Stimulated activated naive CD8-positive, alpha-beta T cell treated with anti-CD3 and anti-CD28 coated beads, Interleukin-15, Interleukin-2, amounts not matched to agents 100 U/mL and 50 U/mL, for 24 hours (primary cell): ENCODE results near the gene CABYR.
"Not testable (repeated sequence)": the region's sequence is repeated elsewhere in the genome, so short reads cannot be mapped to it uniquely, and the experiment has no call there.

Source experiments
- ATAC-seq: fragments of 150-1000 bp; cut with Tn5 transposase; one replicate; pipeline ENCODE4 v1.10.0; 2021
- DNase-seq: peaks from one replicate; pipeline ENCODE4 v3.0.0; 2021

Gene CABYR

DNA sequence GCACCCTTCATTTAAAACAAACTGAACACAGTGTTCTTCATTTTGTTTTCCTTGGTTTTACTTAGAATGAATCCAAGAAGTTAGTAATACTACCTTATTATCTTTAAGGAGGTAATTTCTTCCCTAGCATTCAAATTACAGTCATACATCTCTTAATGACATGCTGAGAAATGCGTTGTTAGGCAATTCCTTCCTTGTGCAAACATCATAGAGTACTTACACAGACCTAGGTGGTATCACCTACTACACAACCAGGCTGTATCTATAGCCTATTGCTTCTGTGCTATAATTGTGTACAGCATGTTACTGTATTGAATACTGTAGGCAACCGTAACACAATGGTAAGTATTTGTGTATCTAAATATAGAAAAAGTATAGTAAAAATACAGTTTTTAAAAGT, 8.4 kb upstream of the CABYR start:
- no peak for DNase-seq
- ATAC-seq: no peak

DNA sequence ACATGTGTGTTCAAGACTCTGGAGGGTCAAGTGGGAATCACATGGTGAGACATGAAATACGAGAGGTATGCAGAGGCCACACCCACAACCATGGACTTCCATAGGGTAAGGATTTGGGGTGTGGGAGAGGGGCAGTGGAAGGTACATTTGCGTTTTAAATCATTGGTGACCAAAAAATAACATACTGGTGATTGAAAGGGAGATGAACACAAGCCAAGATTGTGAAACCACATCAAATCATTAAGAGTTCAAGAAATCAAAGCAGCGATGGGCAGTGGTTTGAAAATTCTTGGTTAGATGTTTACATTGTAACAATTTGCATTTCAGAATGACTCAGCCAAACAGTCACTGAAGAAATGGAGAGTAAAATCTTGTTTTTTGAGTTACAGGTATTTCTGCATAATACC, 1.9 kb upstream of the CABYR start:
- no peak for ATAC-seq
- no peak for DNase-seq

DNA sequence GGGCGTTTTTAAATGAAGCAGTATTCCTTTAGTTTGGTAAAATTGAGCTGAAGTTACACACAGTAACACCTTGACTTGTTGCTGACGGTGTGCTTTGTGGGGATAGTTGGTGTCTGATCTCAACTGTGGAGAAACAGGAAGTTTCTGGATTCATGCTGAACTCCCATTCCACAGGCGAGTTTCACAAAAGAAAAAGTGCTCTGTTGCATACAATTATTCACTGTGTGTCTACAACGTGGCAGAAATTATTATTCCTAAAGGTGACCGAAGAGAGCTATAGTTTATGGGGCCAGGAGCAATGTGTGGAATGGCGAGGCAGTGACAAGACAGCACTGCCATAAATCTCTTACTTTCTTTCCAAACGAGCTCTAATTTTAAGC, 463 bp upstream of the CABYR start:
- DNase-seq (no peak), ATAC-seq (no peak)

DNA sequence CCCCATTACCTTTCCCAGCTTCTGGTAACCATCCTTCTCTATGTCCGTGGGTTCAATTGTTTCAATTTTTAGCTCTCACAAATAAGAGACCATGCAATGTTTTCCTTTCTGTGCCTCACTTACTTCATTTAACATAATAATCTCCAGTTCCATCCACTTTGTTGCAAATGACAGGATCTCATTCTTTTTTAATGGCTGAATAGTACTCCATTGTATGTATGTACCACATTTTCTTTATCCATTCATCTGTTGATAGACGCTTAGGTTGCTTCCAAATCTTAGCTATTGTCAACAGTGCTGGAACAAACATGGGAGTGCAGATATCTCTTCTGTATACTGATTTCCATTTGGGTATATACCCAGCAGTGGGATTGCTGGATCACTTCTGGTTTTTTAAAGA, 1.8 kb downstream of the CABYR start:
- ATAC-seq (no peak), DNase-seq (no peak)

DNA sequence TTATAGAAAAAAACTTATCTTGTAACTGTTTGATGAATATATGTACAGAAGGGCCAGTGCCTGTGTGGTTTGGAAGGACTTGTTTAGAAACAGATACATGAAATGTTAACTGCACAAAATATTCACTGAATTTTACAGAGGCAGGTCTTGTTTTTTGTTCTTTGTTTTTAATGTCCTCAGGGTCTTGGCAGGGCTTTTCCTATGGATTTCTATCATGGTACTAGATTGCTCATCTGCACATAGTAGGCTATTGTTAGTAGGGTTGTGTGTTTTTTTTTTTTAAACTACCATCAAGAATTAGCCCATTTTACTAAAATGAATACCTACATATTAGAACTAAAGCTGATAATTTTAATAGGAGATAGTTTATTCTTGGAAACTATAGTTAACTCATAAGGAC, 3.5 kb downstream of the CABYR start:
- ATAC-seq (no peak), DNase-seq (no peak)

DNA sequence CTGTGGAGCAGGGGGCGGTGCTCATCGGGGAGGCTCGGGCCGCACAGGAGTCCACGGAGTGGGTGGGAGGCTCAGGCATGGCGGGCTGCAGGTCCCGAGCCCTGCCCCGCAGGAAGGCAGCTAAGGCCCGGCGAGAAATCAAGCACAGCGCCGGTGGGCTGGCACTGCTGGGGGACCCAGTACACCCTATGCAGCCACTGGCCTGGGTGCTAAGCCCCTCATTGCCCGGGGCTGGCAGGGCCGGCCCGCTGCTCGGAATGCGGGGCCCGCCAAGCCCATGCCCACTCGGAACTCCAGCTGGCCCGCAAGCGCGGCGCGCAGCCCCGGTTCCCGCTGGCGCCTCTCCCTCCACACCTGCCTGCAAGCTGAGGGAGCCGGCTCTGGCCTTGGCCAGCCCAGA, 10.7 kb downstream of the CABYR start:
- DNase-seq, ATAC-seq: not testable (repeated sequence)

DNA sequence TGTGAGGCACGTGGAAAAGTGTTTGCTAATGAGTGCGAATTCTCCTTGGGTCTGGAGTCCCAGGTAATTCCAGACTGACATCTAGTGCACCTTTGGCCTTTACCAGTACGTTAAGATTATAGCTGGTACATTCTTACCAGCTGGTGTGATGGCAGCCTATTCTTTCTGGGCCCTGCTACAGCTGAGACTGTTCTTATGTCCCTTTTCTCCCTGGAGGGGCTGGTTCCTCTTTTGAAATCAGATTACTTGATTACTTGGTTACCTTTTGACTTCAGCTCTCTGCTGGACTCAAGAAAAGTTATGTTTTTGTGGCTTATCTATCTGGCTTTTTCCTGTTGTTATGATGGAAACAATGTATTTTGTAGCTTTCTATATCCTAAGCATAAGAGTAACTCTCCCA, 14.5 kb downstream of the CABYR start:
- no peak for DNase-seq
- ATAC-seq: no peak

DNA sequence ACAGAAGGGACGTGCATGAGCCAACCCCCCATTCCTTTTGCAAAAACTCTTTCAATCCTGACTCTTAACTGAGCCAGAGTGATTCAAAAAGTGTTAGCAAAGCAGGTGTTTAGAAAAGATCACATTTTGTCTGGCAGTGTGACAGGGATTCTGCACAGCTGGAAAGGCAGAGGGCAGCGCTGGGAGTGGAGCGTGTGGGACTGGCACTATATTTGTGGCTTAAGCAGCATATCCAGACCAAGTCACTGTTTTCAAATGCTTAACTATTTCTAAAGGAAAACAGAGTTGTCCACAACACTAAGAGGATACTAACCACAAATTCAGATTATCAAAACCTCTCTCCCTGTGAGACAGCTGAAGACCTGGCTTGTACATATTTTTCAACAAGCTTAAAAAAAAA, 19.0 kb downstream of the CABYR start:
- DNase-seq (no peak), ATAC-seq (no peak)

DNA sequence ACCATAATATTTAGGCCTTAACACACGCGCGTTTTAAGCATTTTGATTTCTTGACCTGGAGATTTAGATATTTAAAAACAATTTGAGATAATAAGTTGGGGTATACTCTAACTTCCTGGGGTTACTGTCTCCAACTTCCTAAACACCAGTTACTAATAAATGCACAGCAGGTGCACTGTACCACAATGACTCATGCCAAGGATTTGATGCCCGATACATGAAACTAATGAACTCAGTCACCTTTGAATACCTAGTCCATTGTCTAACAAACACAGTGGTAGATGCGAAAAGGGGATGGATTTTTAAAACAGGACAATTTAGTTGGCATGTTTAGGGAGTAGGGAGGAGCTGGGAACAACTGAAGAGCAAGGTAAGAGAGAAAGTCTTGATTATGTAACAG, 21.2 kb downstream of the CABYR start:
- ATAC-seq (no peak), DNase-seq (no peak)

DNA sequence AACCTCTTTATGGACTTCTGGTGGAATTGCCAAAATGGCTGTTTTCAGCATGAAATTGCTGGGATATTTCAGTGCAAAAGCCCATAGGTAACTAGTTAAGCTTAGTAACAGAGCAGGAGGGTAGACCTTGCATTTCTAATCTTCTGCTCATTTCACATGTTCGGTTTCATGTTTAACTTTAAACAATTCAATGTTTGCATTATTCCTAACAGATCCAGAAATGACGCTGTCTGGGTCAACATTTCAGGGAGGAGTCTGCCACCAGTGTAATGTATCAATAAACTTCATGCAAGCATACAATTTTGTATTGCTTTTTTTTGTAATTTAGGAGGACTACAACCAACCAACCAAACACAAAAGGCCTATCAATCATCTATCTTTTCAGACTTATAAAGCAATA, 22.4 kb downstream of the CABYR start:
- DNase-seq (no peak), ATAC-seq (no peak)

DNA sequence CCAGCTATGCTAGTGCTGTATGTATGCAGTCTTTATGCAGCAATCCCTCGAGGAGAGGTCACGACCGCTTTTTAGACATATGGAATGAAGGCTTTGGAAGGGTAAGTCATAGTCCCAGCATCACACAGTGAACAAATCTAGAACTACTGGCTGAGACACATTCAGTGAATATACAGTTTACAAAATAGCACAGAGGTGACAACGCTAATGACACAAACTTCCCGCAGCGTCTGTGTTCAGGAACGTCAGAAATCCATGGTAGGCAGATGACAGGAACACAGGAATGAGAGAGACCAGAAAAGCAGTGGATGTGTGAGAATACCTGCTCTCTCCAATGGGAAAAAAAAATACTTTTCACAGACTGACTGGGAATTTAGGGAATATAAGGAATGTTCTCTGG, 29.6 kb downstream of the CABYR start:
- ATAC-seq (no peak), DNase-seq (no peak)

DNA sequence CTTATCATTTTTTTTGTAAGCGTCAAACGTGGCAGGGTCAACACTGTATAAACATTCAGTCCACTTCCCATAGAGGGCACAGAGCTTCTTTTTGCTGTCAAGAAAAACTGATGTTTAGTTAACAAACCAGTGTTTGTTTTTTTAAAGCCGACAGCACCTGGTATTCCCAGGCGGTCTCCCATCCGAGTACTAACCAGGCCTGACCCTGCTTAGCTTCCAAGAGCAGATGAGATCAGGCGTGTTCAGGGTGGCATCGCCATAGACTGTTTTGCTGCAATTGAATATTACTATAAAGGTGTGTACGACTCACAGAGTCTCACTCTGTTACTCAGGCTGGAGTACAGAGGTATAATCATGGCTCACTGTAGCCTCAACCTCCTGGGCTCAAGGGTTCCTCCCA, 31.5 kb downstream of the CABYR start:
- no peak for ATAC-seq

DNA sequence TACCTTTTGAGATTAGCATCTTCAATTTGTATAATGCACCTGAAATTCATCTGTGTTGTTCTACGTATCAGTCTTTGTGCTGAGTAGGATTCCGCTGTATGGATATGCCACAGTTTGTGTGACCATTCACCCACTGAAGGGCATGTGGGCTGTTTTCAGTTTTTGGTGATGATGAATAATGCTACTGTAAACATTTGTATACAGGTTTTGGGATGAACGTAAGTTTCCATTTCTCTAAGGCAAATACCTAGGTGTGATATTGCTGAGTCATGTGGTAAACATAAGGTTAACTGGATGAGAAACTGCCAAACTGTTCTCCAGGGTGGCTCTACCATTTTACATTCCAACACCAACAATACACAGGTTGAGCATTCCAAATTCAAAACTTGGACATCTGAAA, 35.1 kb downstream of the CABYR start:
- DNase-seq (no peak), ATAC-seq (no peak)

More for the DNA sequence above, 31.5 kb downstream of the CABYR start:
- DNase-seq: peak; percentile 7

DNA sequence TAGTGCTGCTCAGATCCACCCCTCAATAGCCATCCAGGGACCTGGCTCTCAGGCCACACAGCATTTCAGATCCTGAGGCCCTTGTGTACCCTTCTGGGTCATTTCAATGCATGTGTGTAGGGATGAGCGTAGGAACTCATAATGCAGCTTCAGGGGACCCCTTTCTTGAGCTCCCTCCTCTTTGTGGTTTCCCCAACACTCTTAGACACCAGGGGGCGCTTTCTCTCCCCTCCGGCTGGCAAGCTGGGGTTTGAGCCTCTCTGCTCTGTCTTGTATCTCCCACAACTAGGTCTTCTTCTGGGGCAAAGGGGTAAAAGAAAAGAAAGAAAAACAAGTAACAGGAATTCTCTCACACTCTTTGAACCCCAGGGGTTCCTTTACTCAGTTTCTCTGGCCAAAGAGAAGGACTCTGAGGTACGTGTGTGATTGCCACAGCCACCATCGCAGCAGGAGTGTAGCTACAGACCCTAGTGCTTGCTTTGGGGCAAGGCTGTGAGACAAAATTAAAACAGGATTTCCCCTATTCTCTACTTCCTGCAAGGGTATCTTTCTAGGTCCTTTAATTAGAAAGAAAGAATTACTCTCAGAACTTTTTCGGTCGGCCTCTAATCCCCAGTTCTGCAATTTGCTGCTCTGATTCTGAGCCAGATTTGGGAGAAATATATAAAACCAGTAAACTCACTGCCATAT, 38.0 kb downstream of the CABYR start:
- peak; percentile 73 for DNase-seq

DNA sequence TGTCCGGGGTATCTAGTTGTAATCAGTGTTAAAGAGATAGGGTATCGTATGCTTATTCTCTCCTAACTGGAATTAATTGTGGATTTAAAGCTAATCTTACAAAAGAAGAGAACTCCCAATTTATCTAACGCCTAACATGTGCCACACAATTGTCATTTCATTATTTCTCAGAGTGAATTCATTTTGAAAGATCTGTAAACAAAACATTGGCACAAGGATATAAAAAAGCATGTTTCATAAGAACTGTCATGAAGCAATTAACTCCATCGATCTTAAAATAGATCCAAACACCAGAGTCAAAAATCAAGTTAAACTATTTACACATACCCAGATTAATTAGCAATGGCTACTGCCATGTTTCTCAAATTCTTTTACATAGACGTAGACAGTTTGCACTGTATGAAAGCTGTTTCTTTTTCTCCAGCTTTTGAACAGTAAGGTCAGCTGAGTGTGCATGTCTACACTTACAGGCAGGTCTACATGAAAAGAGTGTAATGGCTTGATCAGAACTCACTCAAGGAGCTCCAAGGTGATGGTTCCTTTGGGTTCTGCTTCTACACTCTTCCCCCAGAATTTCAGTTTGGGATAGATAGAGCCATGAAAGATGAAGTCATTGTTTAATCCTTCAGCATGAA, 38.8 kb downstream of the CABYR start:
- DNase-seq (no peak), ATAC-seq (no peak)

More for the DNA sequence above, 38.0 kb downstream of the CABYR start:
- peak; percentile 57 for ATAC-seq

DNA sequence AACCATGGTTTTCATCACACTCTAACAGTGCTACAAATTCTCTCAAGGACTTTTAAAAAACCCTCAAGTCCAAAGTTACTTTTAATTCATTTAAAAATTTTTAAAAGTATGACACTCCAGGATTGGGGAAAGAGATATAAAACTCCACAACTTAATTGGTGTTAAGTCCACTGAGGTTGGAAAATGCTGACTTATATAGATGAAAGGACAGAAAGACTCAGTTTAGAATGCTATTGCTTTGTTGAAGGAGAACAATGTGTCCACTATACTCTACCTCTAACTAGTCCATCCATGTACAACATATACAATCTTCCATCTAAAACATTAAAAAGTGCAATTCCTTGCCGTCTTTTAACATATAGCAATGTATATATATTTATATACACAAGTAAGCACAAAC, 41.2 kb downstream of the CABYR start:
- DNase-seq (no peak), ATAC-seq (no peak)

DNA sequence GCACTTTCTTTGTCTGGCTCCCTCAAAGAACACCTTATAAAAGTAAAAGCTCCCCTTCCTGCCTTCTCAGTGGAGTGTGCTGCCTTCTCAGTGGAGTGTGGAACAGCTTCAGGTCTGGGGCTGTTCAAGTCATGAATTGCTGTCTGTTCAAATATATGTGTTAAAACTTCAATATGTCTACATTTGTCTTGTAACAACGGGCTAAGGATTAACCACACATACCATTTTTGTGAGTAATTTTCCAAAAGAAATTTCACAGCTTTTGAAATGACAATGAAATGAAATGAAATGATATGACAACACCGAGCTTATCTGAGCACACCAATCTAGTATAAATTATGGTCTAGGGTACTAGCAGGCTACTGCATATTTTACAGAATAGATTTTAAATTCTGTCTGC, 42.9 kb downstream of the CABYR start:
- ATAC-seq: no peak

DNA sequence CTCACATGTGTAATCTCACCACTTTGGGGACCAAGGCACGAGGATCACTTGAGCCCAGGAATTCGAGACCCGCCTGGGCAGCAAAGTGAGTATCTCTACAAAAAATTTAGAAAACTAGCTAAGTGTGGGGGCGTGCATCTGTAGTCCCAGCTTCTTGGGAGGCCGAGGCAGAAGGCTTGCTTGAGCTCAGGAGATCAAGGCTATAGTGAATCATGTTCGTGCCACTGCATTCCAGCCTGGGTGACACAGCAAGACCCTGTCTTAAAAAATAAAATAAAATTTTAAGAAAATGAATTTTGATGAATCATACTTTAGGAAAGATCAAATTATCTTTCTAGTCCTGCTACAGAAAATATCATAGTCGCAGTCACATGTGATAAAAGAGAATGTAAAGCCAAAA, 46.9 kb downstream of the CABYR start:
- ATAC-seq (no peak), DNase-seq (no peak)

More for the DNA sequence above, 42.9 kb downstream of the CABYR start:
- DNase-seq: no peak

DNA sequence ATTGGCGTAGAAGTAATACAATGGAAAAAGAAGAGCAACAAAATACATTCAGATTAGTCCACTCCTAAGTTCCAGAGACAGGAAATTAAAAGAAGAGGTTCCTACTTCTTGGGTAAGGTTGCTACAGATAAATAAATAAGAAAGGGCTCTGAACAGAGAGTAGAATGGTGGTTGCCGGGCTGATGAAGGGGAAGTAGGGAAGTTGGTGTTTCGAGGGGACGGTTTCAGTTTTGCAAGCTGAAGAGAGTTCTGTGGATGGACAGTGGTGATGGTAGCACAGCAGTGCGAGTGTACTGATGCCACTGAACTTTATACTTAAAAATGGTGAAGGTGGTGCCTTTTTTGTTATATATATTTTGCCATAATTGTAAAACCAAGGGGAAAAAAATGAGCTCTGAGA, 48.2 kb downstream of the CABYR start:
- ATAC-seq: no peak
- no peak for DNase-seq

DNA sequence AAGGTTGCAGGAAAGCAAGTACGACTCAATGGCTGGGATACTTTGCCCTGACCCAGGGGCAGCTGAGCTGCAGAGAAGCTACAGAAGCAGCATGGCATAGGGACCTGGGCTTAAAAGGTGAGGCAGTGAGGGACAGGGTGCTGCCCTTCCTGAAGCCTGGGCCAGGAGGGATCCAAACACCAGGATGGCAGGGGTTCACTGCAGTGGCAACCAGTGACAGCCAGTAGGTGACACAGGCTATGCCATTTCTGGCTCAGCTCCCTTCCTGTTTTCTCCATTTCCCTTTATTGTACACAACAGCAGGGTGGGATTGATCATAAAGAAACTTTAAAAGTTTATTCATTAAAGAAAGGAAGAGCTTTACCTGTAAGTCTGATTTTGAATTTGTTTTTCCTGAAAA, 48.8 kb downstream of the CABYR start:
- no peak for DNase-seq
- no peak for ATAC-seq

DNA sequence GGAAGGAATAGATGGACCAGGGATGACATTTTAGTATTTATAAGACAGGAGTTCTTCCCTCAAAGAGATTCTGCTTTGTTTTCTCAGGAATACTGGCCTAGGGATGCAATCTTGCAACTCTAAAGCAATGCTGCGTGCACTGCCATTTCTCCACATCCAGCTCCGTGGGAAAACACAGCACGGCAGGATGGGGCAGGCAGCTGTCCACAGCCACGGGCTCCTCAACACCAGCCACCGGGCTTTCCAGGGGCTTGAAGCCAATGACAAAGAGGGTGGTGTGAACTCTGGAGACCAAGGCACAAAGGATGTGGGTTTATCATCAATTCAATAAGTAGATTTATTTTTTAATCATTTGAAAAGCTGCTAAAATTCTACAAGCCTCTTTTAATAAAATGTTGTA, 49.3 kb downstream of the CABYR start:
- no peak for ATAC-seq
- DNase-seq: no peak

DNA sequence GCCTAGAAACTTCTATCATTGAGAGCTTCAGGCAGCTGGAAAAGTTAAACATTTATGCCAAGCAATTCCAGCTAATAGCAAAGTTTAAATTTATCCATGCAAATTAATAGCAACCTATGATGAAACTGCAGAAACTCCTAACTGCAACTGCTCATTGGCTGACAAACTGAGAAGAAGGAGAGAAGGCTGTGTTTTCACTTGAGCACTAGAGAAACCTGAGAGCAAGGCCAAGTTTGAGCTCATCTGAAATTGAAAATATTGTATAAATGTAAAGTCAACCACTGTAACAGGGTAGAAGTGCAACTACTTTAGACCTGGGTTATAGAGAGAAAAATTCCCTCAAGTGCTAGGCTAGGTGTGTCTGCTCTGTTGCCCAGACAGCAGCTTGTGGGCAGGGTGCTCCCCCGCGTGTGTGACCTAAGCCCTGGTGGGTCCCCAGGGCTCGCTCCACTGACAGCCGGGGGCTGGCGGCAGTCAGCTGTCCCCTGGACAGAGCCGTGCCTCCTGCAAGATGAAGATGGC, 50.2 kb downstream of the CABYR start:
- DNase-seq: no peak

DNA sequence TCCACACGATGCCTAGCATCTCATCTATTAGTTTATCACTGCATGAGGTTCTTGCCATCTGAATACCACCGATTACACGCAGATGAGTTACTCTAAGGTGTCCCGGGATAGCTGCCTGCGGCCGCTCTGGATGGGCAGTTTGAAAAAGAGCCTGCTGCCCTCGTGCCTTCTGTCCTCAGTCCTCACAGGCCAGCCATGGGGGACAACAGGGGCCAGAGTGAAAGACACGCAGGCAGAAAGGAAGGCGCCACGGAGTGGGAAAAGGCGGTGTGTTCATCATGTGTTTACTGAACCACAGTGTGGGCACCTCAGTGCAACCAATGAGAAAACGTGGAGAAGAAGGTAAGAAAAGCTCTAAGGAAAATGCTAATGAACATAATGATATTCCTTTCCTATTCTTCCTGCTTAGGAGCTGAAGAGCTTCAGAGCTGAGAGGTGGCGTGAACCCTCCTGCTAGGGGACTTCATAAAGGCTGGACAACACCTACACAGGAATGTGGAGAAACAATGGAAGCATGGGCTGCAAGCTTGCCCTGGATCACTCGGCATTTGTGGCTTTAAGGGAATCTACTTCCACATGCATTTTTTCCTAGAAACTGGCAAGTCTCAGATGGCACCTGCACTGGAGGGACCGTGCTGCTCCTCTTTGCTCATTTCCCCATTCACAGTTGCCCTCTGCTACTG, 50.9 kb downstream of the CABYR start:
- no peak for ATAC-seq
- DNase-seq: no peak

More for the DNA sequence above, 50.2 kb downstream of the CABYR start:
- ATAC-seq: no peak
